Coronary artery (tissue), 2 donors: ENCODE results near the gene LRRC8D.

Source experiments
- DNase-seq: peaks from one replicate; pipeline ENCODE4 v3.0.0-alpha.2; 2017; ENCODE audit warnings: low spot score
- H3K27ac ChIP-seq, 2 donors: fragments of 200-600 bp; sonication (generic); one replicate each; pipeline ENCODE4 v1.5.1; 2016 to 2019
- H3K4me3 ChIP-seq: fragments of 200-600 bp; sonication (generic); 2 replicates; pipeline ENCODE4 v1.5.1; 2016; ENCODE audit warnings: mild to moderate bottlenecking, moderate library complexity
- CTCF ChIP-seq: fragments of 200-600 bp; sonication (generic); IDR thresholded peaks from one replicate; pipeline ENCODE4 v1.5.1; 2019; ENCODE audit warnings: antibody characterized with exemption

Gene LRRC8D

GRCh38 chr1:89908273-89908671 is 87.4 kb downstream of the LRRC8D start:
- no peak for DNase-seq
- H3K4me3 ChIP-seq: no peak overlapping the region
- no peak for TF ChIP-seq CTCF
- H3K27ac ChIP-seq: no peak overlapping the region

GRCh38 chr1:89908672-89909436 is 88.0 kb downstream of the LRRC8D start:
- H3K4me3 ChIP-seq: no peak overlapping the region
- no peak for DNase-seq
- H3K27ac ChIP-seq: peak overlapping the region in 1 of 2 donors; percentile 40
- no peak for TF ChIP-seq CTCF

- no peak for TF ChIP-seq CTCF
- no peak overlapping the region for H3K4me3 ChIP-seq
- DNase-seq: no peak
- H3K27ac ChIP-seq: no peak overlapping the region
These were observed 89.4 kb downstream of the LRRC8D start for GRCh38 chr1:89910268-89910667.

- TF ChIP-seq CTCF: no peak
- H3K4me3 ChIP-seq: no peak overlapping the region
- H3K27ac ChIP-seq: no peak overlapping the region
- DNase-seq: no peak
These were observed 89.9 kb downstream of the LRRC8D start for GRCh38 chr1:89910780-89911179.

- no peak for TF ChIP-seq CTCF
- no peak for DNase-seq
- no peak overlapping the region for H3K27ac ChIP-seq
- H3K4me3 ChIP-seq: no peak overlapping the region
These were observed 90.6 kb downstream of the LRRC8D start for GRCh38 chr1:89911191-89911991.

GRCh38 chr1:89912073-89912472 is 91.2 kb downstream of the LRRC8D start:
- Histone ChIP-seq H3K4me3 (no peak overlapping the region), H3K27ac (no peak overlapping the region)
- no peak for TF ChIP-seq CTCF
- DNase-seq: no peak
